ENCODE data around the gene PLPPR4. TPM values are rescaled to one million over a fixed set of nuclear protein-coding genes. Genes with fewer than 3 reads are reported as not detected.

PLPPR4 gene, protein sequence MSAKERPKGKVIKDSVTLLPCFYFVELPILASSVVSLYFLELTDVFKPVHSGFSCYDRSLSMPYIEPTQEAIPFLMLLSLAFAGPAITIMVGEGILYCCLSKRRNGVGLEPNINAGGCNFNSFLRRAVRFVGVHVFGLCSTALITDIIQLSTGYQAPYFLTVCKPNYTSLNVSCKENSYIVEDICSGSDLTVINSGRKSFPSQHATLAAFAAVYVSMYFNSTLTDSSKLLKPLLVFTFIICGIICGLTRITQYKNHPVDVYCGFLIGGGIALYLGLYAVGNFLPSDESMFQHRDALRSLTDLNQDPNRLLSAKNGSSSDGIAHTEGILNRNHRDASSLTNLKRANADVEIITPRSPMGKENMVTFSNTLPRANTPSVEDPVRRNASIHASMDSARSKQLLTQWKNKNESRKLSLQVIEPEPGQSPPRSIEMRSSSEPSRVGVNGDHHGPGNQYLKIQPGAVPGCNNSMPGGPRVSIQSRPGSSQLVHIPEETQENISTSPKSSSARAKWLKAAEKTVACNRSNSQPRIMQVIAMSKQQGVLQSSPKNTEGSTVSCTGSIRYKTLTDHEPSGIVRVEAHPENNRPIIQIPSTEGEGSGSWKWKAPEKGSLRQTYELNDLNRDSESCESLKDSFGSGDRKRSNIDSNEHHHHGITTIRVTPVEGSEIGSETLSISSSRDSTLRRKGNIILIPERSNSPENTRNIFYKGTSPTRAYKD
- 1 to 10 TPM in 1 of 7 donors, under 1 TPM in 6; 0.17 to 1.6 (median 0.43) TPM for total RNA-seq
- under 1 TPM; 0.06 to 0.48 (median 0.26) TPM for polyA plus RNA-seq
- long read RNA-seq, donor 1 = 0 reads
- long read RNA-seq, donor 2 = 0 reads

DNA sequence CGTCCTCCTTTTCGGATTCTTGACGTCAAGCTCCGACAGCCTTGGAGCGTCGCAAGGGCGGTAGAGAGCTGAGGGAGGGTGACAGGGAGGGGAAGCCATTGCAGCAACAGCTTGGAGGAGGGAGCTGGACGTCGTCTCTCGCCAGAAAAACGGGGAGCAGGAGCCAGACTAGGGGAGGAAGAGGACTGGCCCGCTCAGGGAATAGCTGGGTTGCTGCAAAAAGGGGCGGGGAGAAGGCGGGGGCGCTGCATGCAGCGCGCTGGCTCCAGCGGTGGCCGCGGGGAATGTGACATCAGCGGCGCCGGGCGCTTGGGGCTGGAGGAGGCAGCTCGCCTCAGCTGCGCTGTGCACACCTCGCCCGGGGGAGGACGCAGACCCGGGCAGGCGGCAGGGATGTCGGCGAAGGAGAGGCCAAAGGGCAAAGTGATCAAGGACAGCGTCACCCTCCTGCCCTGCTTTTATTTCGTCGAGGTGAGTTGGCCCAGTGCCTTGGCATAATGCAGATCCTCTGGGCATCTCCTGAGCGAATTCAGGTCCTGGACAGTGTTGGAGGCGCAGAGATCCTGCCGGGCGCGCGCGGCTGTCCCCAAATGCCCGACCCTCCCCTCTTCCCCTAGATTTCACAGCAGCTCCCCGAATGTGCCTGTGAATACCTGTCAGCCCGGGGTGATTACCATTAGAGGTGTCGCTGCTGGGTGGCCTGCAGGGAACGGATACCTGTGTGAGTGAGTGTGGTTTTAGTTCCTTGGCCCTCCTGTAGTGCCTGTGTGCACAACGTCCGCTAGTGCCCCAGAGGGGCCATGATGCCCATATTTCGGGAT lies at the start of gene PLPPR4:
Gene PLPPR4, plus strand, starts transcription at position 292 of the 821 bp plus-strand sequence. Its CDS starts 102 bp downstream, at position 394.
- peaks cover 0 to 49% (median 17%) of the 10 kb centered on the region in 7 donors for H3K27me3 ChIP-seq (replicated peaks in 1 of 7)
- peaks cover 0 to 10% (median 0%) of the 10 kb centered on the region in 8 donors for H3K9me3 ChIP-seq
- H3K36me3 ChIP-seq = no peaks in the 10 kb centered on the region
- intact Hi-C loops (cut with DNase I; ENCODE audit: low total_unique reads) = no loop called here
- no peak within 1 kb of the TSS for H3K27ac ChIP-seq
- WGBS, 5 donors = 4 to 6% (median 5%) methylated on average over 40 to 51 of the region's 51 CpGs
- TF ChIP-seq, protein P1, sequence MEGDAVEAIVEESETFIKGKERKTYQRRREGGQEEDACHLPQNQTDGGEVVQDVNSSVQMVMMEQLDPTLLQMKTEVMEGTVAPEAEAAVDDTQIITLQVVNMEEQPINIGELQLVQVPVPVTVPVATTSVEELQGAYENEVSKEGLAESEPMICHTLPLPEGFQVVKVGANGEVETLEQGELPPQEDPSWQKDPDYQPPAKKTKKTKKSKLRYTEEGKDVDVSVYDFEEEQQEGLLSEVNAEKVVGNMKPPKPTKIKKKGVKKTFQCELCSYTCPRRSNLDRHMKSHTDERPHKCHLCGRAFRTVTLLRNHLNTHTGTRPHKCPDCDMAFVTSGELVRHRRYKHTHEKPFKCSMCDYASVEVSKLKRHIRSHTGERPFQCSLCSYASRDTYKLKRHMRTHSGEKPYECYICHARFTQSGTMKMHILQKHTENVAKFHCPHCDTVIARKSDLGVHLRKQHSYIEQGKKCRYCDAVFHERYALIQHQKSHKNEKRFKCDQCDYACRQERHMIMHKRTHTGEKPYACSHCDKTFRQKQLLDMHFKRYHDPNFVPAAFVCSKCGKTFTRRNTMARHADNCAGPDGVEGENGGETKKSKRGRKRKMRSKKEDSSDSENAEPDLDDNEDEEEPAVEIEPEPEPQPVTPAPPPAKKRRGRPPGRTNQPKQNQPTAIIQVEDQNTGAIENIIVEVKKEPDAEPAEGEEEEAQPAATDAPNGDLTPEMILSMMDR (IDR thresholded peaks at IDR 0.05 in 8 of 11, conservative IDR thresholded peaks at IDR 0.05 in 3 of 11) = no peak
- peak in 1 of 3 donors; percentile 38 for TF ChIP-seq POLR2AphosphoS5 (IDR thresholded peaks at IDR 0.05)
- peak; percentile 72 for DNase-seq
- peak within 1 kb of the TSS in 7 of 8 donors; percentile 9 to 59 (median 27) for H3K4me3 ChIP-seq
- peaks cover 0 to 12% (median 4%) of the 10 kb centered on the region in 6 donors for H3K4me1 ChIP-seq

DNA sequence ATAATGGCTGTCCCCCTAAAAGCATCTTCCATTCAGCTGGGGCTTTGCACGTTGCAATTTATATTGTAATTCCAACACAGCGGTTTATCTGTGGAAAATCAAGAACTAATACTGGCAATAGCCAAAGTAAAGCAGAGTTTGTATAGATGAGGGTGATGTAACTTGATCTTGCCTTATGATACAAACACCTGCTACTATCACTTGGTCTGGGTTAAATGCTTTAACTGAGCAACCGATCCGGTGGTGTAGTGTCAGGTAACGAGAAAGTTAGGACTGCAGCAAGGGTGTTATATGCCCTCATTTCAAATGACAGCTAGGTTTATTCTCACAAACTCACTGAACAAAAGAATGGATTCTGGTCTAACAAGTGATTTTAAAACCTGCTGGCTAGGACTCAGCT lies 47.3 kb upstream of the PLPPR4 start:
- H3K27ac ChIP-seq = no peak overlapping the region
- DNase-seq = no peak
- 71 to 89% (median 82%) methylated on average over 5 of the region's 5 CpGs for WGBS, 5 donors
- H3K9me3 ChIP-seq = peaks cover 0 to 14% (median 10%) of the 10 kb centered on the region in 8 donors
- intact Hi-C loops (cut with DNase I; ENCODE audit: low total_unique reads) = no loop called here
- TF ChIP-seq POLR2AphosphoS5 (IDR thresholded peaks at IDR 0.05) (no peak), POLR2A (IDR thresholded peaks at IDR 0.05) (no peak)
- TF ChIP-seq, protein P1 (IDR thresholded peaks at IDR 0.05 in 8 of 11, conservative IDR thresholded peaks at IDR 0.05 in 3 of 11) = no peak
- H3K27me3 ChIP-seq (replicated peaks in 1 of 7) = no peaks in the 10 kb centered on the region
- no peaks in the 10 kb centered on the region for H3K4me1 ChIP-seq
- no peak overlapping the region for H3K4me3 ChIP-seq
- H3K36me3 ChIP-seq = no peaks in the 10 kb centered on the region

DNA sequence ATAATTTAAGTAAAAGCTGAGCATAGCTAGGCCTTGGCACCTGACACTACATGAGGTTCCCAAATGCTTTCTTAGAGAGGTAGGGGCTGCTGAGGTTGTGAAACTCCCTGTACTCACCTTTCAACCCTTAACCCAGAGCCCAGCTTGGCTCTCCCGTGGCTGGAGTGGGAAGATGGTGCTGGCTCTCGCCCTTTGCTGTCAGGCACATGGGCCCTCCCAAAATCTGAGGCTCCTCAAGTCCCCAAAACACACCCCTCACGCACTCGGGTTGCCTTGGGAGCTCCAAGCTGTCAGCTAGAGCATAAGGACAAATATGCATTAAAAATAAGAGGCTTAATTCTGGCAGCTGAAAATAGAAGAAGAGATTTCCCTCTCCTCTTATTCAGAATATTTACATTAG lies 46.7 kb upstream of the PLPPR4 start:
- intact Hi-C loops (cut with DNase I; ENCODE audit: low total_unique reads) = no loop called here
- Histone ChIP-seq H3K4me3 (no peak overlapping the region), H3K36me3 (no peaks in the 10 kb centered on the region), H3K27ac (no peak overlapping the region), H3K9me3 (peaks cover 0 to 14% (median 10%) of the 10 kb centered on the region in 8 donors), H3K4me1 (no peaks in the 10 kb centered on the region), H3K27me3 (replicated peaks in 1 of 7) (no peaks in the 10 kb centered on the region)
- TF ChIP-seq, protein P1 (IDR thresholded peaks at IDR 0.05 in 8 of 11, conservative IDR thresholded peaks at IDR 0.05 in 3 of 11) = no peak
- TF ChIP-seq POLR2A (IDR thresholded peaks at IDR 0.05) (no peak), POLR2AphosphoS5 (IDR thresholded peaks at IDR 0.05) (no peak)
- no peak for DNase-seq
- 35 to 57% (median 48%) methylated on average over 4 of the region's 4 CpGs for WGBS, 5 donors
